Spleen (tissue), 11 donors: Measurements from ENCODE around the gene CABLES1. TPM values are rescaled to one million over a fixed set of nuclear protein-coding genes. Genes with fewer than 3 reads are reported as not detected.

Experiments used
- DNase-seq: peaks from one replicate; pipeline ENCODE4 v3.0.0-alpha.2; 2020
- H3K27ac ChIP-seq, 8 donors: fragments of 200-600 bp; sonication (generic) in 7 of 8; 1 replicate in 4 of 8; 2 replicates in 4 of 8; pipeline versions ENCODE4 v1.5.0 to v1.8.0; 2016 to 2021; ENCODE audit warnings: inconsistent platforms in 4 of 8, mild to moderate bottlenecking in 4 of 8, moderate library complexity in 1 of 8
- H3K27me3 ChIP-seq, 7 donors: fragments of 200-600 bp; sonication (generic) in 6 of 7; replicated peaks in 1 of 7; 1 replicate in 4 of 7; 2 replicates in 3 of 7; pipeline versions ENCODE4 v1.5.0 to v1.8.0; 2016 to 2021; ENCODE audit warnings: inconsistent platforms in 3 of 7, mild to moderate bottlenecking in 1 of 7
- H3K36me3 ChIP-seq, 6 donors: fragments of 200-600 bp; sonication (generic) in 5 of 6; 1 replicate in 4 of 6; 2 replicates in 2 of 6; pipeline versions ENCODE4 v1.5.0 to v1.8.0; 2016 to 2021; ENCODE audit warnings: inconsistent platforms in 2 of 6
- H3K4me1 ChIP-seq, 6 donors: fragments of 200-600 bp; sonication (generic) in 5 of 6; 1 replicate in 3 of 6; 2 replicates in 3 of 6; pipeline versions ENCODE4 v1.5.0 to v1.8.0; 2016 to 2021; ENCODE audit warnings: inconsistent platforms in 3 of 6
- H3K4me3 ChIP-seq, 8 donors: fragments of 200-600 bp; sonication (generic) in 7 of 8; 1 replicate in 4 of 8; 2 replicates in 4 of 8; pipeline versions ENCODE4 v1.5.0 to v1.8.0; 2016 to 2021; ENCODE audit warnings: inconsistent platforms in 4 of 8, mild to moderate bottlenecking in 4 of 8, moderate library complexity in 2 of 8
- H3K9me3 ChIP-seq, 8 donors: fragments of 200-600 bp; sonication (generic) in 7 of 8; 1 replicate in 4 of 8; 2 replicates in 4 of 8; pipeline versions ENCODE4 v1.5.0 to v1.8.0; 2016 to 2021; ENCODE audit warnings: inconsistent platforms in 4 of 8
- POLR2A ChIP-seq, 3 donors: fragments of 450-650 bp; IDR thresholded peaks; one replicate each; pipeline ENCODE4 v1.5.1; 2017; ENCODE audit warnings: antibody characterized with exemption in 3 of 3, mild to moderate bottlenecking in 1 of 3
- POLR2AphosphoS5 ChIP-seq, 3 donors: sonication (generic); formaldehyde crosslinking; IDR thresholded peaks; one replicate each; pipeline ENCODE4 v1.5.1; 2017; ENCODE audit warnings: antibody characterized with exemption in 3 of 3
- WGBS, 5 donors: extraction: QIAGEN DNeasy Blood & Tissue Kit in 3 of 5; methylation state at CpG; one replicate each; pipeline versions ENCODE4 v1.1.5 to v1.1.7; 2013 to 2018; 5-methylcytosine and 5-hydroxymethylcytosine counted together
- intact Hi-C: fragments of 100-400 bp; cut with DNase I; formaldehyde crosslinking; loops from one replicate; pipeline ENCODE4 v1.15.0; 2023; ENCODE audit warnings: low total_unique reads
- polyA plus RNA-seq, 3 donors: library from polyadenylated mRNA; stranded (reverse); fragments of 200-250 nt; gene quantifications; one replicate each; pipeline ENCODE4 v1.2.1, GENCODE V29; 2013
- total RNA-seq, 7 donors: library from RNA; depleted of rRNA in 3 of 7; stranded (reverse); fragments of >200 nt in 3 of 7; fragmentation: NEBNext Ultra II Directional in 4 of 7; extraction: Animal tissue kit (Norgen Biotek cat#: 25700) in 4 of 7; gene quantifications; one replicate each; pipeline versions ENCODE4 v1.1.0 to v1.2.1, GENCODE V29; 2016 to 2021
- TF ChIP-seq, protein P1 (sequence below), 11 experiments: fragments of 200-600 bp in 7 of 11; fragments of 450-650 bp in 4 of 11; sonication (generic) in 4 of 11; IDR thresholded peaks in 8 of 11; conservative IDR thresholded peaks in 3 of 11; 1 replicate in 7 of 11; 2 replicates in 4 of 11; pipeline versions ENCODE4 v1.4.0 to v1.8.0; 2016 to 2021; ENCODE audit warnings: antibody characterized with exemption in 11 of 11, inconsistent platforms in 4 of 11, mild to moderate bottlenecking in 1 of 11
- donor health status: healthy with polysubstance abuse.
- donor health status: DM: no; HTN: no; CAD: no; lungs with moderate emphysema.
- donor health status: DM: no; HTN: no; CAD: no.
- donor health status: Bipolar disorder and iron deficiency.
- donor health status: healthy.
- donor health status: DM: no; HTN: no; CAD: no.
- donor health status: DM: yes; HTN: yes; CAD: no.

The CABLES1 gene
- total and polyA plus RNA-seq, 10 donors = 1.7 to 18.7 (median 6.0) TPM

DNA sequence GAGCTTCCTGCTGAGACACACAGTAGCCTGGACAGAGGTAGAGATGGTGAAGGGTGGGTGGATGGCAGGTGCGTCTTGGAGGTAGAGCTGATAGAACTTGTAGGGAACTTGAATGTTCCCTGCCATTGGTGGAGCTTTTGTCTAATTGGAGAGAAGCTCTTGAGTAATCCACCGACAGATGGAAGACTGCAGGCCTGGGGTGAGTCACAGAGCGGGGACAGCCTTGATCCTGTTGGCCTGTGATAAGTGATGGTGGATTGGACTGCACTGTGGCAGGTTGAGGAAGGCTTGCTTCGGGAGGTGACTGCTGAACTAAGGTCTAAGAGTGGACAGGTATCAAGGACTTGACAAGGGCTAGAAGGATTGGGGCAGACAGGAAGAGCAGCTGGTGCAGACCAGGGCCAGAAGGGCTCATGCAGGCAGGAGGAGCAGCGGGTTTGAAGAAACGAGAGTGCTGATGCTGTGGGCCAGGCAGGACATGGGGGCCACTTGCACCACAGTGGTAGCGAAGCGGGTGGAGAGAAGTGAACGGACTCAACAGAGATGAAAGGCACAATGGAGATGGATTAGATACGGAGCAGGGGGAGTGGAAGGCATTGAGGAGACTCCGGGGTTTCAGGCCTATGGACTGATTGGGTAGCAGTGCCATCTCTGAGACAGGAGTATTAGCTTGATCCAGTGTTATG is 16.3 kb downstream of the CABLES1 start:
- TF ChIP-seq POLR2AphosphoS5 (IDR thresholded peaks at IDR 0.05) (no peak), POLR2A (IDR thresholded peaks at IDR 0.05) (no peak)
- TF ChIP-seq, protein P1, sequence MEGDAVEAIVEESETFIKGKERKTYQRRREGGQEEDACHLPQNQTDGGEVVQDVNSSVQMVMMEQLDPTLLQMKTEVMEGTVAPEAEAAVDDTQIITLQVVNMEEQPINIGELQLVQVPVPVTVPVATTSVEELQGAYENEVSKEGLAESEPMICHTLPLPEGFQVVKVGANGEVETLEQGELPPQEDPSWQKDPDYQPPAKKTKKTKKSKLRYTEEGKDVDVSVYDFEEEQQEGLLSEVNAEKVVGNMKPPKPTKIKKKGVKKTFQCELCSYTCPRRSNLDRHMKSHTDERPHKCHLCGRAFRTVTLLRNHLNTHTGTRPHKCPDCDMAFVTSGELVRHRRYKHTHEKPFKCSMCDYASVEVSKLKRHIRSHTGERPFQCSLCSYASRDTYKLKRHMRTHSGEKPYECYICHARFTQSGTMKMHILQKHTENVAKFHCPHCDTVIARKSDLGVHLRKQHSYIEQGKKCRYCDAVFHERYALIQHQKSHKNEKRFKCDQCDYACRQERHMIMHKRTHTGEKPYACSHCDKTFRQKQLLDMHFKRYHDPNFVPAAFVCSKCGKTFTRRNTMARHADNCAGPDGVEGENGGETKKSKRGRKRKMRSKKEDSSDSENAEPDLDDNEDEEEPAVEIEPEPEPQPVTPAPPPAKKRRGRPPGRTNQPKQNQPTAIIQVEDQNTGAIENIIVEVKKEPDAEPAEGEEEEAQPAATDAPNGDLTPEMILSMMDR (IDR thresholded peaks at IDR 0.05 in 8 of 11, conservative IDR thresholded peaks at IDR 0.05 in 3 of 11) = no peak
- no peaks in the 10 kb centered on the region for H3K36me3 ChIP-seq
- H3K27me3 ChIP-seq = no peaks in the 10 kb centered on the region
- no peaks in the 10 kb centered on the region for H3K9me3 ChIP-seq
- no peak overlapping the region for H3K4me3 ChIP-seq
- no peak for DNase-seq
- intact Hi-C loops = no loop called here
- WGBS, 5 donors = 90 to 95% (median 92%) methylated on average over 11 of the region's 11 CpGs
- no peaks in the 10 kb centered on the region for H3K4me1 ChIP-seq
- H3K27ac ChIP-seq = no peak overlapping the region

DNA sequence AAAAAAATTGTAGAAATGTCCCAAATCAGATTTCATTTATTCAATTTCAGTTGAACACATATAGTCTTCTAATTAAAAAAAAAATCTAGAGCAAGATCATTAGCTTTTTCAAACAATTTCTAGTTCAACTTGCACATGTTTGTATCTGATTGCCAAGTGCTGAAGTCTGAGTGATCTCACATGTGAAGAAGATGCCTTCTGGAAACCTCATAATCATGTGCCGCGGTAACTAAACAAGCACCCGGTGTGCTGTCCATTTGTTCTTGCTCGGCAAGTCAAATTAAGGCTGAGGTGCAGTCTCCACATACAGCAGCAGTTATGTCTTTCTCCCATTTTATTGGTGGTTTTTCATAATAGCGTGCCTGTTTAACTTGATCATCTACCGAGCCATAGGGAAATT is 18.7 kb downstream of the CABLES1 start:
- Histone ChIP-seq H3K4me3 (no peak overlapping the region), H3K9me3 (no peaks in the 10 kb centered on the region), H3K27ac (no peak overlapping the region), H3K36me3 (no peaks in the 10 kb centered on the region), H3K4me1 (no peaks in the 10 kb centered on the region), H3K27me3 (no peaks in the 10 kb centered on the region)
- TF ChIP-seq POLR2A (IDR thresholded peaks at IDR 0.05) = no peak
- TF ChIP-seq POLR2AphosphoS5 (IDR thresholded peaks at IDR 0.05) = no peak
- TF ChIP-seq, protein P1 (IDR thresholded peaks at IDR 0.05 in 8 of 11, conservative IDR thresholded peaks at IDR 0.05 in 3 of 11) = no peak
- 96 to 97% (median 97%) methylated on average over 6 of the region's 6 CpGs for WGBS, 5 donors
- DNase-seq = no peak
- intact Hi-C loops = no loop called here

DNA sequence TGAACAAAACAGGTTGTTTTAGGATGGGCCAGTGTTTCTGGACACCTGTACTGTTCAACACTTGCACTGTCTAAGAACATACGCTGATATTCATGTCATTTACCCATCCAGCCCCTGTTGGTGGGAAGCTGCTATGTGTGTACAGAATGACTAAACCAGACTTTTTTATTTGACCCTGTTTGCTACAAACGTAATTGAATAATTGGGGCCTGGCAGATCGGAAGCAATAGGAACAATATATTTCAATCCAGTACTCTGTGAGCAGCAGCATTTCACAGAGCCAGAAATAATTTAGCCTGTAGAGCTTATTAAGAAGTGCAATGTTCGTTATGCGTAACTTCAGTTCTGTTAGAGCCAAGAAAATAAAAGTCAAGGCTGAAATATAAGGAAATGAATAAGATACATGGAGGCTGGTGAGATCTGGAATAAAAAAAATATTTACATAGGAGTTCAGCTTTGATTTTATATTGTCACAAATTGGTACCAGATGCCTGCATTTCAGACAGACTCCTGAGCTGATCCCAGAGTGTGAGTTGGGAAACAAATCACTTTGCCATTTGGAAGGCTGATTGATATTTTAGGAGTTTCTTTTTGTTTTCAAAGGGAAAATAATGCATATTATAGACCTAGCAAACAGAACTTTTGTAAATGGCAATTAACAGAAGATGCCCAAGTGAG is 19.7 kb downstream of the CABLES1 start:
- Histone ChIP-seq H3K27ac (no peak overlapping the region), H3K27me3 (no peaks in the 10 kb centered on the region), H3K9me3 (no peaks in the 10 kb centered on the region), H3K4me1 (no peaks in the 10 kb centered on the region), H3K4me3 (no peak overlapping the region), H3K36me3 (no peaks in the 10 kb centered on the region)
- intact Hi-C loops = no loop called here
- TF ChIP-seq POLR2A (IDR thresholded peaks at IDR 0.05) (no peak), POLR2AphosphoS5 (IDR thresholded peaks at IDR 0.05) (no peak)
- TF ChIP-seq, protein P1 (IDR thresholded peaks at IDR 0.05 in 8 of 11, conservative IDR thresholded peaks at IDR 0.05 in 3 of 11) = no peak
- no peak for DNase-seq
- 83 to 95% (median 93%) methylated on average over 5 of the region's 5 CpGs for WGBS, 5 donors

DNA sequence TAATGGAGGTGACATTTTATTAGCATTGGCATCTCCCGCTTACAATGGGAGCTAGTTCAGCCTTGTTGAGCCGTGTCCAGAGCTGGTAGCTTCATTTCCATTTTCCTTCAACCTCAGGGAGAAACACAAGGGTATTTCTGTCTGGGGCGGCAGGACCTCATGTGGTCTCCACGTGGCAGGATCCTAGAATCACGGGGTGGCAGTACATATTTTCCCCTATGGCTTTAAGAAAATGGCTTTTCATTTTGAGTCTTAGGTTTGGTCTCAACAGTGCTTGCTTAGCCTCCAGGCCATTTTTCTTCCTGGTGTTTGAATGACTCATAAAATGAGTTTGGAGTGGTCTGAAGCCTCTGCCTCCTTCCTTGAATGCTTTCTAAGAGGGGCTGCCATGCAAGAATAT is 20.3 kb downstream of the CABLES1 start:
- WGBS, 5 donors = 82 to 90% (median 84%) methylated on average over 5 of the region's 5 CpGs
- intact Hi-C loops = no loop called here
- no peaks in the 10 kb centered on the region for H3K9me3 ChIP-seq
- H3K4me1 ChIP-seq = no peaks in the 10 kb centered on the region
- no peaks in the 10 kb centered on the region for H3K27me3 ChIP-seq
- no peak overlapping the region for H3K4me3 ChIP-seq
- DNase-seq = no peak
- H3K36me3 ChIP-seq = no peaks in the 10 kb centered on the region
- no peak for TF ChIP-seq POLR2AphosphoS5 (IDR thresholded peaks at IDR 0.05)
- TF ChIP-seq, protein P1 (IDR thresholded peaks at IDR 0.05 in 8 of 11, conservative IDR thresholded peaks at IDR 0.05 in 3 of 11) = no peak
- TF ChIP-seq POLR2A (IDR thresholded peaks at IDR 0.05) = no peak
- H3K27ac ChIP-seq = no peak overlapping the region
